GM23338 (cell line): ENCODE measurements around the gene NUDT16L1. TPM values are rescaled to one million over a fixed set of nuclear protein-coding genes. Genes with fewer than 3 reads are reported as not detected.

Experiments used
- ATAC-seq: fragments of 200-7000 bp; cut with Tn5 transposase; 3 replicates; pipeline ENCODE4 v1.9.1; 2020
- DNase-seq: peaks from one replicate; pipeline ENCODE4 v3.0.0-alpha.2; 2015; ENCODE audit warnings: low spot score
- H2AFZ ChIP-seq: fragments of 200-600 bp; sonication (generic); 2 replicates; pipeline ENCODE4 v1.8.0; 2016; ENCODE audit warnings: antibody characterized with exemption, mild to moderate bottlenecking, moderate library complexity
- H3F3A ChIP-seq: fragments of 200-600 bp; sonication (generic); replicated peaks from 2 replicates; pipeline ENCODE4 v1.8.0; 2017; ENCODE audit warnings: antibody characterized with exemption, mixed run types, low read depth
- H3K27ac ChIP-seq: fragments of 200-600 bp; sonication (generic); 2 replicates; pipeline ENCODE4 v1.6.1; 2016; ENCODE audit warnings: low read depth
- H3K27me3 ChIP-seq: fragments of 200-600 bp; sonication (generic); 2 replicates; pipeline ENCODE4 v1.8.0; 2016; ENCODE audit warnings: mild to moderate bottlenecking, mixed run types, moderate library complexity; ENCODE audit not compliant: insufficient read depth
- H3K36me3 ChIP-seq: fragments of 200-600 bp; sonication (generic); 2 replicates; pipeline ENCODE4 v1.8.0; 2016; ENCODE audit warnings: mild to moderate bottlenecking; ENCODE audit not compliant: insufficient read depth
- H3K4me1 ChIP-seq: fragments of 200-600 bp; sonication (generic); 2 replicates; pipeline ENCODE4 v1.8.0; 2016; ENCODE audit warnings: mild to moderate bottlenecking, moderate library complexity; ENCODE audit not compliant: insufficient read depth
- H3K4me2 ChIP-seq: fragments of 200-600 bp; sonication (generic); 2 replicates; pipeline ENCODE4 v1.7.1; 2017; ENCODE audit warnings: mixed run types
- H3K4me3 ChIP-seq: fragments of 200-600 bp; sonication (generic); 2 replicates; pipeline ENCODE4 v1.6.1; 2016; ENCODE audit warnings: mixed run types
- H3K79me2 ChIP-seq: fragments of 200-600 bp; sonication (generic); replicated peaks from 2 replicates; pipeline ENCODE4 v1.8.0; 2017; ENCODE audit warnings: mild to moderate bottlenecking; ENCODE audit not compliant: insufficient read depth
- H3K9me2 ChIP-seq: fragments of 200-600 bp; sonication (generic); 2 replicates; pipeline ENCODE4 v1.8.0; 2017; ENCODE audit not compliant: insufficient read depth
- H4K20me1 ChIP-seq: fragments of 200-600 bp; sonication (generic); replicated peaks from 2 replicates; pipeline ENCODE4 v1.8.0; 2017; ENCODE audit warnings: mild to moderate bottlenecking; ENCODE audit not compliant: insufficient read depth
- H3K27ac Mint-ChIP-seq: 2 replicates; pipeline ENCODE4 v1.8.0; 2020; ENCODE audit warnings: inconsistent platforms, mild to moderate bottlenecking, moderate library complexity, mixed read lengths
- H3K27me3 Mint-ChIP-seq: 3 replicates; pipeline ENCODE4 v1.8.0; 2022; ENCODE audit warnings: low read depth, mild to moderate bottlenecking, moderate library complexity, mixed read lengths, inconsistent platforms; ENCODE audit not compliant: insufficient read depth, poor library complexity
- H3K36me3 Mint-ChIP-seq: 3 replicates; pipeline ENCODE4 v1.8.0; 2021; ENCODE audit warnings: low read depth, mild to moderate bottlenecking, inconsistent platforms, moderate library complexity, mixed read lengths
- H3K4me1 Mint-ChIP-seq: 3 replicates; pipeline ENCODE4 v1.8.0; 2020; ENCODE audit warnings: mild to moderate bottlenecking, inconsistent platforms, mixed read lengths
- H3K4me3 Mint-ChIP-seq: 3 replicates; pipeline ENCODE4 v1.8.0; 2021; ENCODE audit warnings: moderate library complexity, mild to moderate bottlenecking, inconsistent platforms, mixed read lengths
- H3K9me3 Mint-ChIP-seq: 3 replicates; pipeline ENCODE4 v1.8.0; 2020; ENCODE audit warnings: moderate library complexity, mild to moderate bottlenecking, inconsistent platforms, mixed read lengths
- CTCF ChIP-seq, 2 experiments: fragments of 200-600 bp in 1 of 2; sonication (generic) in 1 of 2; conservative IDR thresholded peaks; 2 replicates each; pipeline versions ENCODE4 v1.5.1 to v1.6.1; 2016 to 2017; ENCODE audit warnings: antibody characterized with exemption in 2 of 2, low read depth in 2 of 2, mild to moderate bottlenecking in 2 of 2, moderate library complexity in 1 of 2
- EZH2 ChIP-seq: fragments of 200-600 bp; sonication (generic); IDR thresholded peaks from one replicate; pipeline ENCODE4 v1.8.0; 2017; ENCODE audit warnings: antibody characterized with exemption, mild to moderate bottlenecking, low read depth; ENCODE audit not compliant: unreplicated experiment
- JUNB ChIP-seq: IDR thresholded peaks from one replicate; pipeline ENCODE4 v1.6.1; 2016; ENCODE audit warnings: antibody characterized with exemption; ENCODE audit not compliant: unreplicated experiment
- STAT1 ChIP-seq: IDR thresholded peaks from one replicate; pipeline ENCODE4 v1.6.1; 2016; ENCODE audit warnings: antibody characterized with exemption; ENCODE audit not compliant: unreplicated experiment
- ZNF114 ChIP-seq: fragments of 250-450 bp; sonication (Bioruptor Pico); IDR thresholded peaks from 2 replicates; pipeline ENCODE4 v1.5.0; 2020; ENCODE audit warnings: mild to moderate bottlenecking, moderate library complexity
- ZNF331 ChIP-seq: fragments of 250-450 bp; sonication (Bioruptor Pico); IDR thresholded peaks from 2 replicates; pipeline ENCODE4 v1.5.0; 2020; ENCODE audit warnings: low read depth, mild to moderate bottlenecking, moderate library complexity
- polyA plus RNA-seq: library from polyadenylated mRNA; unstranded; fragments of >200 nt; fragmentation: Nextera tagmentation; extraction: Ambion mirVana; gene quantifications from 2 replicates; pipeline ENCODE4 v1.2.1, GENCODE V29; 2016
- total RNA-seq: library from RNA; depleted of rRNA; stranded (reverse); fragments of >200 nt; shearing (Covaris generic); gene quantifications from 2 replicates; pipeline ENCODE4 v1.2.3, GENCODE V29; 2014
- TF ChIP-seq, protein P1 (sequence below): fragments of 250-450 bp; sonication (Bioruptor Pico); IDR thresholded peaks from 2 replicates; pipeline ENCODE4 v1.5.0; 2020; ENCODE audit warnings: mild to moderate bottlenecking, moderate library complexity
- TF ChIP-seq, protein P2 (sequence below): IDR thresholded peaks from 2 replicates; pipeline ENCODE4 v1.6.1; 2016; ENCODE audit warnings: antibody characterized with exemption
- TF ChIP-seq, protein P3 (sequence below): IDR thresholded peaks from one replicate; pipeline ENCODE4 v1.6.1; 2018; ENCODE audit warnings: antibody characterized with exemption; ENCODE audit not compliant: unreplicated experiment

The NUDT16L1 gene
- total and polyA plus RNA-seq, 2 experiments from 2014 or later = 37.1 to 80.4 TPM

DNA sequence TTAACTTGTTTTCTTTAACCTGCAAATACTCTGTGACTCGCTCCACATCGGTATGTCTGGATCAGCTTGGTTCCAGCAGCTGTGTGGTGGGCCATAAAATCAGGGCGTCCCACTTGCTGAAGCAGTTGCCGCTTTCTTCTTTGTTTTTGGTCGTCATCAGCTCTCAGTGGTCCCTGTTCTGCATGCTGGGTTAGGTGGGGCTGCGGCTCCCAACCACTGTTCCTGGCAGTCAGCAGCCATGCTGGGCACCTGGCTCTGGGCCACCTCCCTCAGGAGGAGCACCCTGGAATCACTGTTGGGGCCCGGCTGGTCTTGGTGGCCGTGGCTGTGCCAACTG, 45.8 kb upstream of the NUDT16L1 start:
- no peak for DNase-seq
- no peaks in the 10 kb centered on the region for H3K4me1 ChIP-seq
- no peaks in the 10 kb centered on the region for H3K36me3 ChIP-seq
- no peaks in the 10 kb centered on the region for H3K4me1 Mint-ChIP-seq
- H3K27me3 ChIP-seq = no peaks in the 10 kb centered on the region
- peaks cover 42% of the 10 kb centered on the region for H3K79me2 ChIP-seq
- TF ChIP-seq CTCF (conservative IDR thresholded peaks at IDR 0.05; ENCODE audit: low read depth in 2 of 2) = no peak
- no peak for ATAC-seq
- H3K9me3 Mint-ChIP-seq = peaks cover 4% of the 10 kb centered on the region; the same call in 2 of the 3 replicates
- H3K27ac Mint-ChIP-seq = no peak overlapping the region
- no peak overlapping the region for H3K4me3 ChIP-seq
- H2AFZ ChIP-seq = no peak overlapping the region
- H3K27me3 Mint-ChIP-seq = peaks cover 4% of the 10 kb centered on the region
- no peak overlapping the region for H3K4me3 Mint-ChIP-seq
- peaks cover 22% of the 10 kb centered on the region for H3K36me3 Mint-ChIP-seq
- H3K4me2 ChIP-seq = no peak overlapping the region
- no peak overlapping the region for H3K27ac ChIP-seq
- no peaks in the 10 kb centered on the region for H3F3A ChIP-seq
- H3K9me2 ChIP-seq = no peaks in the 10 kb centered on the region
- peaks cover 9% of the 10 kb centered on the region for H4K20me1 ChIP-seq

DNA sequence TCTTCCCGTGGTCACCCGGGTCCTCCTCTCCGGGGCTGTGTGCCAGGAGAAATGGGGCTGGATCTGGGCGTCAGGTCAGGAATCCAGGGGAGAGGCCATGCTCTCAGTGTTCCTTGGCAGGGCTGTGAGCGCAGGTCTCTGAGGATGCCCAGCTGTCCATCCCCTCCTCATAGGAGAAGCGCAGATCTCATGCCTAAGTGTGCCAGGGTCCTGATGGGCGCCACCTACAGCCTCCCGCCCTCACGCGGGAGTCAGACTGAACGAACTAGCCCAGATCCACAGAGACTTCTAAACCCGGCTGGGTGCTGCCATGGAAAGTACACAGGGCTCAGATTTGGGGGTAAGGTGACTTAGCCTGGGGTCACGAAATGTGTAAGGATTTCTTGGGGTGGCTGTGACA, 44.4 kb upstream of the NUDT16L1 start:
- Mint-ChIP-seq H3K27me3 (peaks cover 6% of the 10 kb centered on the region), H3K4me3 (no peak overlapping the region; the same call in 2 of the 3 replicates), H3K27ac (no peak overlapping the region), H3K4me1 (no peaks in the 10 kb centered on the region), H3K36me3 (peaks cover 26% of the 10 kb centered on the region), H3K9me3 (peaks cover 4% of the 10 kb centered on the region; the same call in 2 of the 3 replicates)
- DNase-seq (no peak), ATAC-seq (no peak)
- Histone ChIP-seq H3K4me3 (no peak overlapping the region), H3K79me2 (peaks cover 29% of the 10 kb centered on the region), H4K20me1 (peaks cover 9% of the 10 kb centered on the region), H3F3A (no peaks in the 10 kb centered on the region), H2AFZ (no peak overlapping the region), H3K4me1 (no peaks in the 10 kb centered on the region), H3K4me2 (no peak overlapping the region), H3K27me3 (no peaks in the 10 kb centered on the region), H3K36me3 (no peaks in the 10 kb centered on the region), H3K9me2 (no peaks in the 10 kb centered on the region), H3K27ac (no peak overlapping the region)
- TF ChIP-seq, protein P1, sequence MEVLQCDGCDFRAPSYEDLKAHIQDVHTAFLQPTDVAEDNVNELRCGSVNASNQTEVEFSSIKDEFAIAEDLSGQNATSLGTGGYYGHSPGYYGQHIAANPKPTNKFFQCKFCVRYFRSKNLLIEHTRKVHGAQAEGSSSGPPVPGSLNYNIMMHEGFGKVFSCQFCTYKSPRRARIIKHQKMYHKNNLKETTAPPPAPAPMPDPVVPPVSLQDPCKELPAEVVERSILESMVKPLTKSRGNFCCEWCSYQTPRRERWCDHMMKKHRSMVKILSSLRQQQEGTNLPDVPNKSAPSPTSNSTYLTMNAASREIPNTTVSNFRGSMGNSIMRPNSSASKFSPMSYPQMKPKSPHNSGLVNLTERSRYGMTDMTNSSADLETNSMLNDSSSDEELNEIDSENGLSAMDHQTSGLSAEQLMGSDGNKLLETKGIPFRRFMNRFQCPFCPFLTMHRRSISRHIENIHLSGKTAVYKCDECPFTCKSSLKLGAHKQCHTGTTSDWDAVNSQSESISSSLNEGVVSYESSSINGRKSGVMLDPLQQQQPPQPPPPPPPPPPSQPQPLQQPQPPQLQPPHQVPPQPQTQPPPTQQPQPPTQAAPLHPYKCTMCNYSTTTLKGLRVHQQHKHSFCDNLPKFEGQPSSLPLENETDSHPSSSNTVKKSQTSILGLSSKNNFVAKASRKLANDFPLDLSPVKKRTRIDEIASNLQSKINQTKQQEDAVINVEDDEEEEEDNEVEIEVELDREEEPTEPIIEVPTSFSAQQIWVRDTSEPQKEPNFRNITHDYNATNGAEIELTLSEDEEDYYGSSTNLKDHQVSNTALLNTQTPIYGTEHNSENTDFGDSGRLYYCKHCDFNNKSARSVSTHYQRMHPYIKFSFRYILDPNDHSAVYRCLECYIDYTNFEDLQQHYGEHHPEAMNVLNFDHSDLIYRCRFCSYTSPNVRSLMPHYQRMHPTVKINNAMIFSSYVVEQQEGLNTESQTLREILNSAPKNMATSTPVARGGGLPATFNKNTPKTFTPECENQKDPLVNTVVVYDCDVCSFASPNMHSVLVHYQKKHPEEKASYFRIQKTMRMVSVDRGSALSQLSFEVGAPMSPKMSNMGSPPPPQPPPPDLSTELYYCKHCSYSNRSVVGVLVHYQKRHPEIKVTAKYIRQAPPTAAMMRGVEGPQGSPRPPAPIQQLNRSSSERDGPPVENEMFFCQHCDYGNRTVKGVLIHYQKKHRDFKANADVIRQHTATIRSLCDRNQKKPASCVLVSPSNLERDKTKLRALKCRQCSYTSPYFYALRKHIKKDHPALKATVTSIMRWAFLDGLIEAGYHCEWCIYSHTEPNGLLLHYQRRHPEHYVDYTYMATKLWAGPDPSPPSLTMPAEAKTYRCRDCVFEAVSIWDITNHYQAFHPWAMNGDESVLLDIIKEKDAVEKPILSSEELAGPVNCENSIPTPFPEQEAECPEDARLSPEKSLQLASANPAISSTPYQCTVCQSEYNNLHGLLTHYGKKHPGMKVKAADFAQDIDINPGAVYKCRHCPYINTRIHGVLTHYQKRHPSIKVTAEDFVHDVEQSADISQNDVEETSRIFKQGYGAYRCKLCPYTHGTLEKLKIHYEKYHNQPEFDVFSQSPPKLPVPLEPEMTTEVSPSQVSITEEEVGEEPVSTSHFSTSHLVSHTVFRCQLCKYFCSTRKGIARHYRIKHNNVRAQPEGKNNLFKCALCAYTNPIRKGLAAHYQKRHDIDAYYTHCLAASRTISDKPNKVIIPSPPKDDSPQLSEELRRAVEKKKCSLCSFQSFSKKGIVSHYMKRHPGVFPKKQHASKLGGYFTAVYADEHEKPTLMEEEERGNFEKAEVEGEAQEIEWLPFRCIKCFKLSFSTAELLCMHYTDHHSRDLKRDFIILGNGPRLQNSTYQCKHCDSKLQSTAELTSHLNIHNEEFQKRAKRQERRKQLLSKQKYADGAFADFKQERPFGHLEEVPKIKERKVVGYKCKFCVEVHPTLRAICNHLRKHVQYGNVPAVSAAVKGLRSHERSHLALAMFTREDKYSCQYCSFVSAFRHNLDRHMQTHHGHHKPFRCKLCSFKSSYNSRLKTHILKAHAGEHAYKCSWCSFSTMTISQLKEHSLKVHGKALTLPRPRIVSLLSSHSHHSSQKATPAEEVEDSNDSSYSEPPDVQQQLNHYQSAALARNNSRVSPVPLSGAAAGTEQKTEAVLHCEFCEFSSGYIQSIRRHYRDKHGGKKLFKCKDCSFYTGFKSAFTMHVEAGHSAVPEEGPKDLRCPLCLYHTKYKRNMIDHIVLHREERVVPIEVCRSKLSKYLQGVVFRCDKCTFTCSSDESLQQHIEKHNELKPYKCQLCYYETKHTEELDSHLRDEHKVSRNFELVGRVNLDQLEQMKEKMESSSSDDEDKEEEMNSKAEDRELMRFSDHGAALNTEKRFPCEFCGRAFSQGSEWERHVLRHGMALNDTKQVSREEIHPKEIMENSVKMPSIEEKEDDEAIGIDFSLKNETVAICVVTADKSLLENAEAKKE = no peak
- TF ChIP-seq STAT1 (no peak), ZNF114 (CRISPR knock-in tag) (no peak), JUNB (no peak), EZH2 (no peak), ZNF331 (CRISPR knock-in tag) (no peak)
- TF ChIP-seq, protein P2, sequence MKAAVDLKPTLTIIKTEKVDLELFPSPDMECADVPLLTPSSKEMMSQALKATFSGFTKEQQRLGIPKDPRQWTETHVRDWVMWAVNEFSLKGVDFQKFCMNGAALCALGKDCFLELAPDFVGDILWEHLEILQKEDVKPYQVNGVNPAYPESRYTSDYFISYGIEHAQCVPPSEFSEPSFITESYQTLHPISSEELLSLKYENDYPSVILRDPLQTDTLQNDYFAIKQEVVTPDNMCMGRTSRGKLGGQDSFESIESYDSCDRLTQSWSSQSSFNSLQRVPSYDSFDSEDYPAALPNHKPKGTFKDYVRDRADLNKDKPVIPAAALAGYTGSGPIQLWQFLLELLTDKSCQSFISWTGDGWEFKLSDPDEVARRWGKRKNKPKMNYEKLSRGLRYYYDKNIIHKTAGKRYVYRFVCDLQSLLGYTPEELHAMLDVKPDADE = no peak
- TF ChIP-seq, protein P3, sequence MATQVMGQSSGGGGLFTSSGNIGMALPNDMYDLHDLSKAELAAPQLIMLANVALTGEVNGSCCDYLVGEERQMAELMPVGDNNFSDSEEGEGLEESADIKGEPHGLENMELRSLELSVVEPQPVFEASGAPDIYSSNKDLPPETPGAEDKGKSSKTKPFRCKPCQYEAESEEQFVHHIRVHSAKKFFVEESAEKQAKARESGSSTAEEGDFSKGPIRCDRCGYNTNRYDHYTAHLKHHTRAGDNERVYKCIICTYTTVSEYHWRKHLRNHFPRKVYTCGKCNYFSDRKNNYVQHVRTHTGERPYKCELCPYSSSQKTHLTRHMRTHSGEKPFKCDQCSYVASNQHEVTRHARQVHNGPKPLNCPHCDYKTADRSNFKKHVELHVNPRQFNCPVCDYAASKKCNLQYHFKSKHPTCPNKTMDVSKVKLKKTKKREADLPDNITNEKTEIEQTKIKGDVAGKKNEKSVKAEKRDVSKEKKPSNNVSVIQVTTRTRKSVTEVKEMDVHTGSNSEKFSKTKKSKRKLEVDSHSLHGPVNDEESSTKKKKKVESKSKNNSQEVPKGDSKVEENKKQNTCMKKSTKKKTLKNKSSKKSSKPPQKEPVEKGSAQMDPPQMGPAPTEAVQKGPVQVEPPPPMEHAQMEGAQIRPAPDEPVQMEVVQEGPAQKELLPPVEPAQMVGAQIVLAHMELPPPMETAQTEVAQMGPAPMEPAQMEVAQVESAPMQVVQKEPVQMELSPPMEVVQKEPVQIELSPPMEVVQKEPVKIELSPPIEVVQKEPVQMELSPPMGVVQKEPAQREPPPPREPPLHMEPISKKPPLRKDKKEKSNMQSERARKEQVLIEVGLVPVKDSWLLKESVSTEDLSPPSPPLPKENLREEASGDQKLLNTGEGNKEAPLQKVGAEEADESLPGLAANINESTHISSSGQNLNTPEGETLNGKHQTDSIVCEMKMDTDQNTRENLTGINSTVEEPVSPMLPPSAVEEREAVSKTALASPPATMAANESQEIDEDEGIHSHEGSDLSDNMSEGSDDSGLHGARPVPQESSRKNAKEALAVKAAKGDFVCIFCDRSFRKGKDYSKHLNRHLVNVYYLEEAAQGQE = no peak
